SK-N-SH (cell line): ENCODE results near the gene PCGF1.
"Not testable (repeated sequence)": the region's sequence is repeated elsewhere in the genome, so short reads cannot be mapped to it uniquely, and the experiment has no call there.

Experiments
- CHD2 ChIP-seq: fragments of 150-350 bp; IDR thresholded peaks from 2 replicates; pipeline ENCODE4 v1.6.1; 2018; ENCODE audit warnings: low read length; ENCODE audit not compliant: partially characterized antibody
- CTCF ChIP-seq: fragments of 200-600 bp; sonication (generic); IDR thresholded peaks from 2 replicates; pipeline ENCODE4 v1.6.1; 2017; ENCODE audit warnings: antibody characterized with exemption, mild to moderate bottlenecking, moderate library complexity
- EP300 ChIP-seq, 2 experiments: IDR thresholded peaks; 2 replicates each; pipeline versions ENCODE4 v1.4.0 to v1.6.1; 2012; ENCODE audit warnings: borderline replicate concordance in 1 of 2, low read depth in 1 of 2, low read length in 1 of 2
- EZH2phosphoT487 ChIP-seq: fragments of 200-600 bp; sonication (generic); IDR thresholded peaks from 2 replicates; pipeline ENCODE4 v1.6.1; 2017; ENCODE audit warnings: low read depth, mixed run types, mild to moderate bottlenecking, antibody characterized with exemption, moderate library complexity, borderline replicate concordance
- FOSL2 ChIP-seq: IDR thresholded peaks from 2 replicates; pipeline ENCODE4 v1.4.0; 2012; ENCODE audit warnings: low read depth, mild to moderate bottlenecking, moderate library complexity, borderline replicate concordance
- FOXM1 ChIP-seq: IDR thresholded peaks from 2 replicates; pipeline ENCODE4 v1.4.0; 2012; ENCODE audit warnings: low read depth, mild to moderate bottlenecking
- GABPA ChIP-seq: IDR thresholded peaks from 2 replicates; pipeline ENCODE4 v1.4.0; 2012; ENCODE audit warnings: low read depth, mild to moderate bottlenecking
- POLR2AphosphoS5 ChIP-seq: IDR thresholded peaks from 2 replicates; pipeline ENCODE4 v1.6.1; 2012; ENCODE audit warnings: low read depth, low read length
- REST ChIP-seq: IDR thresholded peaks from 2 replicates; pipeline ENCODE4 v1.6.1; 2012; ENCODE audit warnings: mild to moderate bottlenecking, low read depth, low read length, moderate library complexity
- RFX5 ChIP-seq: IDR thresholded peaks from 2 replicates; pipeline ENCODE4 v1.6.1; 2012; ENCODE audit warnings: mild to moderate bottlenecking, improper control_type of control experiment, low read length
- SIN3A ChIP-seq: IDR thresholded peaks from 2 replicates; pipeline ENCODE4 v1.6.1; 2012; ENCODE audit warnings: low read depth, mild to moderate bottlenecking, low read length, moderate library complexity, borderline replicate concordance
- TAF1 ChIP-seq: IDR thresholded peaks from 2 replicates; pipeline ENCODE4 v1.6.1; 2012; ENCODE audit warnings: low read depth, mild to moderate bottlenecking, low read length, moderate library complexity, borderline replicate concordance
- TCF12 ChIP-seq: IDR thresholded peaks from 2 replicates; pipeline ENCODE4 v1.4.0; 2012

GRCh38 chr2:74460187-74460586 lies 47.3 kb downstream of the PCGF1 start:
- TF ChIP-seq GABPA; FOSL2; EZH2phosphoT487; TAF1; EP300 (IDR thresholded peaks at IDR 0.05; ENCODE audit: borderline replicate concordance in 1 of 2, low read depth in 1 of 2, low read length in 1 of 2); RFX5; CTCF; POLR2AphosphoS5; SIN3A; REST; CHD2; TCF12; FOXM1: not testable (repeated sequence)
